HuH-7 (cell line): ENCODE data around the gene PDE4B.
A peak's percentile ranks its signal among the peaks of the same experiment; 100 is the strongest.

ENCODE experiments used
- DNase-seq: peaks from one replicate; pipeline ENCODE4 v3.0.0; 2011; ENCODE audit warnings: low spot score

The PDE4B gene

GRCh38 chr1:66240491-66241484, 448.1 kb downstream of the PDE4B start:
- DNase-seq = no peak

GRCh38 chr1:66242646-66243547, 450.2 kb downstream of the PDE4B start:
- DNase-seq = peak; percentile 64

GRCh38 chr1:66243548-66244130, 450.9 kb downstream of the PDE4B start:
- DNase-seq = no peak

GRCh38 chr1:66244429-66244828, 451.7 kb downstream of the PDE4B start:
- DNase-seq = no peak

GRCh38 chr1:66245691-66246090, 453.0 kb downstream of the PDE4B start:
- DNase-seq = no peak

GRCh38 chr1:66246351-66247269, 453.9 kb downstream of the PDE4B start:
- DNase-seq = no peak

GRCh38 chr1:66247415-66248208, 454.9 kb downstream of the PDE4B start:
- no peak for DNase-seq

- DNase-seq = no peak
Observed at GRCh38 chr1:66248257-66248656, 455.6 kb downstream of the PDE4B start.

- DNase-seq = no peak
Observed at GRCh38 chr1:66248746-66249145, 456.1 kb downstream of the PDE4B start.

- no peak for DNase-seq
Observed at GRCh38 chr1:66250075-66250474, 457.4 kb downstream of the PDE4B start.

GRCh38 chr1:66250478-66250877, 457.8 kb downstream of the PDE4B start:
- no peak for DNase-seq

GRCh38 chr1:66251546-66251945, 458.9 kb downstream of the PDE4B start:
- DNase-seq = no peak

GRCh38 chr1:66253330-66253921, 460.7 kb downstream of the PDE4B start:
- DNase-seq = peak; percentile 39

GRCh38 chr1:66254785-66255184, 462.1 kb downstream of the PDE4B start:
- DNase-seq = no peak

GRCh38 chr1:66256629-66257572, 464.2 kb downstream of the PDE4B start:
- no peak for DNase-seq

GRCh38 chr1:66258404-66259105, 465.9 kb downstream of the PDE4B start:
- DNase-seq = no peak

- DNase-seq = no peak
Observed at GRCh38 chr1:66261364-66261763, 468.7 kb downstream of the PDE4B start.
